Vagina (tissue), 2 donors: ENCODE results near the gene QKI.

Source experiments
- POLR2A ChIP-seq, 2 donors: fragments of 450-650 bp; IDR thresholded peaks; one replicate each; pipeline ENCODE4 v1.6.1; 2017; ENCODE audit warnings: antibody characterized with exemption in 2 of 2, mild to moderate bottlenecking in 2 of 2, moderate library complexity in 2 of 2
- POLR2AphosphoS5 ChIP-seq, 2 donors: sonication (generic); formaldehyde crosslinking; IDR thresholded peaks; one replicate each; pipeline ENCODE4 v1.9.0; 2017; ENCODE audit warnings: antibody characterized with exemption in 2 of 2, mild to moderate bottlenecking in 2 of 2, low read depth in 1 of 2; ENCODE audit not compliant: insufficient read depth in 1 of 2
- TF ChIP-seq, protein P1 (sequence below), 3 experiments: fragments of 450-650 bp in 2 of 3; fragments of 200-600 bp in 1 of 3; sonication (generic) in 1 of 3; IDR thresholded peaks; one replicate each; pipeline ENCODE4 v1.5.1; 2017 to 2019; ENCODE audit warnings: antibody characterized with exemption in 3 of 3, mild to moderate bottlenecking in 2 of 3, moderate library complexity in 2 of 3

DNA sequence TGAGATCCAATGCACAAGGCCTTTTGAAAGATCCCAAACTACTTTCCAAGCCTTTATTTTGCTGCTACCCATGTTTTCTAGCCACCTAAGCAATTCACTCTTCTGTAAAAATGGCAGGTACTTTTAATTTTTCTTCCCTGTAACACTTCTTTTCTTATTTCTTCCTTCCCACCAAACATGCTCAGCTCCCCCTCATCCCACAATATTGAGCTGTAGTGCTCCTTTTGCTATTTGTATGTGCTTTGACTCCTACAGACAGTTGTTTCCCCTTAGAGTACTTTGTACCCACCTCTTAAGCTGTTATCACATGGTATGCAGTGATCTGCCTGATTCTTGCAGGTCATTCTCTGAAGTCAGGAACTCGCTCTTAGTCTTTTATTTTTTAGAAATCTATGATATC, 49.3 kb downstream of the QKI start:
- TF ChIP-seq POLR2AphosphoS5 (IDR thresholded peaks at IDR 0.05; ENCODE audit: insufficient read depth in 1 of 2, low read depth in 1 of 2) = no peak
- TF ChIP-seq, protein P1, sequence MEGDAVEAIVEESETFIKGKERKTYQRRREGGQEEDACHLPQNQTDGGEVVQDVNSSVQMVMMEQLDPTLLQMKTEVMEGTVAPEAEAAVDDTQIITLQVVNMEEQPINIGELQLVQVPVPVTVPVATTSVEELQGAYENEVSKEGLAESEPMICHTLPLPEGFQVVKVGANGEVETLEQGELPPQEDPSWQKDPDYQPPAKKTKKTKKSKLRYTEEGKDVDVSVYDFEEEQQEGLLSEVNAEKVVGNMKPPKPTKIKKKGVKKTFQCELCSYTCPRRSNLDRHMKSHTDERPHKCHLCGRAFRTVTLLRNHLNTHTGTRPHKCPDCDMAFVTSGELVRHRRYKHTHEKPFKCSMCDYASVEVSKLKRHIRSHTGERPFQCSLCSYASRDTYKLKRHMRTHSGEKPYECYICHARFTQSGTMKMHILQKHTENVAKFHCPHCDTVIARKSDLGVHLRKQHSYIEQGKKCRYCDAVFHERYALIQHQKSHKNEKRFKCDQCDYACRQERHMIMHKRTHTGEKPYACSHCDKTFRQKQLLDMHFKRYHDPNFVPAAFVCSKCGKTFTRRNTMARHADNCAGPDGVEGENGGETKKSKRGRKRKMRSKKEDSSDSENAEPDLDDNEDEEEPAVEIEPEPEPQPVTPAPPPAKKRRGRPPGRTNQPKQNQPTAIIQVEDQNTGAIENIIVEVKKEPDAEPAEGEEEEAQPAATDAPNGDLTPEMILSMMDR (IDR thresholded peaks at IDR 0.05) = no peak
- no peak for TF ChIP-seq POLR2A (IDR thresholded peaks at IDR 0.05)
